Naive thymus-derived CD8-positive, alpha-beta T cell (primary cell): ENCODE data around the gene ERAP2. TPM values are rescaled to one million over a fixed set of nuclear protein-coding genes. Genes with fewer than 3 reads are reported as not detected.
"Not testable (repeated sequence)": the region's sequence is repeated elsewhere in the genome, so short reads cannot be mapped to it uniquely, and the experiment has no call there.

Experiments used
- ATAC-seq, 2 donors: fragments of 150-1000 bp; cut with Tn5 transposase in 1 of 2; sonication (Bioruptor Pico), chemical (Tn5 transposase) in 1 of 2; 1 replicate in 1 of 2; 2 replicates in 1 of 2; pipeline ENCODE4 v1.10.0; 2021; ENCODE audit warnings: mild to moderate bottlenecking in 2 of 2, moderate library complexity in 2 of 2
- POLR2A ChIA-PET: fragments of 350-600 bp; sonication (Branson Sonifier 250); formaldehyde crosslinking; loops from one replicate; lab custom pipeline; 2021; ENCODE audit warnings: antibody characterized with exemption; lab: Charles Lee
- DNase-seq, 10 donors: peaks; one replicate each; pipeline versions ENCODE4 v3.0.0 to v3.0.0-alpha.2; 2020 to 2022
- H3K27ac Mint-ChIP-seq, 10 donors: one replicate each; pipeline ENCODE4 v1.8.0; 2020 to 2022; ENCODE audit warnings: mild to moderate bottlenecking in 10 of 10, mixed read lengths in 10 of 10, moderate library complexity in 4 of 10, inconsistent platforms in 1 of 10
- H3K27me3 Mint-ChIP-seq, 5 donors: one replicate each; pipeline ENCODE4 v1.8.0; 2021 to 2022; ENCODE audit warnings: mixed read lengths in 5 of 5
- H3K36me3 Mint-ChIP-seq, 3 donors: one replicate each; pipeline ENCODE4 v1.8.0; 2020 to 2022; ENCODE audit warnings: mixed read lengths in 3 of 3, mild to moderate bottlenecking in 2 of 3, inconsistent platforms in 1 of 3
- H3K4me1 Mint-ChIP-seq, 4 donors: one replicate each; pipeline ENCODE4 v1.8.0; 2021 to 2022; ENCODE audit warnings: mixed read lengths in 4 of 4
- H3K4me3 Mint-ChIP-seq, 10 donors: one replicate each; pipeline ENCODE4 v1.8.0; 2020 to 2022; ENCODE audit warnings: mild to moderate bottlenecking in 10 of 10, mixed read lengths in 10 of 10, moderate library complexity in 6 of 10, inconsistent platforms in 1 of 10
- H3K9me3 Mint-ChIP-seq, 9 donors: one replicate each; pipeline ENCODE4 v1.8.0; 2020 to 2022; ENCODE audit warnings: mixed read lengths in 9 of 9, mild to moderate bottlenecking in 3 of 9, inconsistent platforms in 1 of 9, moderate library complexity in 1 of 9
- polyA plus RNA-seq, 3 donors: library from polyadenylated mRNA; unstranded; fragments of 300-500 nt; fragmentation: Illumina TruSeq; gene quantifications; one replicate each; pipeline ENCODE4 v1.2.3, GENCODE V29; 2021
- total RNA-seq, 8 experiments: library from RNA in 2 of 8; stranded (reverse) in 2 of 8; gene quantifications; one replicate each; pipeline ENCODE4 v1.2.3 and lab custom pipeline; 2021 to 2026

ERAP2 gene
- total and polyA plus RNA-seq, 5 experiments from 2014 or later: 6.4 to 126 (median 82.9) TPM

- H3K9me3 Mint-ChIP-seq: no peaks in the 10 kb centered on the region
- no peaks in the 10 kb centered on the region for H3K36me3 Mint-ChIP-seq
- peaks cover 0 to 3% (median 0%) of the 10 kb centered on the region in 5 donors for H3K27me3 Mint-ChIP-seq
- H3K4me1 Mint-ChIP-seq: peaks cover 16 to 47% (median 39%) of the 10 kb centered on the region in 4 donors
- POLR2A ChIA-PET: interaction anchor here (0.6 to 2.3 kb wide), 11 partner anchors 25 to 295 kb away, joined by 3 to 11 read pairs (median 4); partner anchors contain the start of genes ERAP1 and LNPEP
- DNase-seq (peak in 6 of 10 donors; percentile 25 to 71 (median 52)), ATAC-seq (peak; percentile 97 to 98)
- H3K4me3 Mint-ChIP-seq: peak overlapping the region in 1 of 10 donors; percentile 11
- H3K27ac Mint-ChIP-seq: peak overlapping the region in 2 of 10 donors; percentile 20 to 84
Measured at GRCh38 chr5:96868603-96869371, 7.5 kb upstream of the ERAP2 start.

GRCh38 chr5:96869372-96869641 is 7.0 kb upstream of the ERAP2 start:
- ATAC-seq: no peak
- H3K9me3 Mint-ChIP-seq: no peaks in the 10 kb centered on the region
- H3K4me1 Mint-ChIP-seq: peaks cover 19 to 51% (median 44%) of the 10 kb centered on the region in 4 donors
- no peaks in the 10 kb centered on the region for H3K36me3 Mint-ChIP-seq
- POLR2A ChIA-PET: interaction anchor here (0.5 to 2.3 kb wide), 11 partner anchors 19 to 295 kb away, joined by 3 to 11 read pairs (median 4); partner anchors contain the start of genes ERAP1 and LNPEP
- peaks cover 0 to 3% (median 0%) of the 10 kb centered on the region in 5 donors for H3K27me3 Mint-ChIP-seq
- H3K4me3 Mint-ChIP-seq: peak overlapping the region in 1 of 10 donors; percentile 11
- peak overlapping the region in 3 of 10 donors; percentile 20 to 84 (median 52) for H3K27ac Mint-ChIP-seq
- no peak for DNase-seq

GRCh38 chr5:96870094-96871026 is 5.9 kb upstream of the ERAP2 start:
- ATAC-seq: no peak
- H3K4me3 Mint-ChIP-seq: peak overlapping the region in 5 of 10 donors; percentile 0 to 55 (median 1)

GRCh38 chr5:96871027-96871399 is 5.3 kb upstream of the ERAP2 start:
- POLR2A ChIA-PET: interaction anchor here (0.9 kb wide), 1 partner anchor 53 kb away, joined by 4 read pairs; no protein-coding TSS in a partner anchor
- ATAC-seq: no peak
- H3K27ac Mint-ChIP-seq: peak overlapping the region in 9 of 10 donors; percentile 11 to 91 (median 79)
- H3K4me1 Mint-ChIP-seq: peaks cover 35 to 68% (median 61%) of the 10 kb centered on the region in 4 donors
- H3K4me3 Mint-ChIP-seq: peak overlapping the region in 6 of 10 donors; percentile 0 to 61 (median 16)
- DNase-seq: no peak
- H3K27me3 Mint-ChIP-seq: peaks cover 0 to 3% (median 0%) of the 10 kb centered on the region in 5 donors
- no peaks in the 10 kb centered on the region for H3K36me3 Mint-ChIP-seq
- no peaks in the 10 kb centered on the region for H3K9me3 Mint-ChIP-seq

More at GRCh38 chr5:96870094-96871026, 5.9 kb upstream of the ERAP2 start:
- Mint-ChIP-seq H3K27ac (peak overlapping the region in 7 of 10 donors; percentile 71 to 91 (median 82)), H3K36me3 (no peaks in the 10 kb centered on the region), H3K27me3 (peaks cover 0 to 3% (median 0%) of the 10 kb centered on the region in 5 donors), H3K4me1 (peaks cover 29 to 61% (median 54%) of the 10 kb centered on the region in 4 donors), H3K9me3 (no peaks in the 10 kb centered on the region)
- DNase-seq: no peak
- POLR2A ChIA-PET: interaction anchor here (0.5 to 2.3 kb wide), 4 partner anchors 18 to 66 kb away, joined by 3 to 11 read pairs (median 6); partner anchors contain the start of gene LNPEP

GRCh38 chr5:96871686-96872085 is 4.6 kb upstream of the ERAP2 start:
- peaks cover 35 to 73% (median 62%) of the 10 kb centered on the region in 4 donors for H3K4me1 Mint-ChIP-seq
- peak overlapping the region in 8 of 10 donors; percentile 43 to 91 (median 80) for H3K27ac Mint-ChIP-seq
- H3K27me3 Mint-ChIP-seq: no peaks in the 10 kb centered on the region
- peak overlapping the region in 5 of 10 donors; percentile 22 to 55 (median 27) for H3K4me3 Mint-ChIP-seq
- ATAC-seq (no peak), DNase-seq (no peak)
- H3K9me3 Mint-ChIP-seq: no peaks in the 10 kb centered on the region
- POLR2A ChIA-PET: interaction anchor here (0.6 to 1.1 kb wide), 6 partner anchors 11 to 64 kb away, joined by 3 to 5 read pairs (median 4); partner anchors contain the start of gene LNPEP
- no peaks in the 10 kb centered on the region for H3K36me3 Mint-ChIP-seq

GRCh38 chr5:96873449-96873848 is 2.9 kb upstream of the ERAP2 start:
- POLR2A ChIA-PET: interaction anchor here (0.5 to 0.6 kb wide), 2 partner anchors 121 to 188 kb away, joined by 3 to 4 read pairs; no protein-coding TSS in a partner anchor
- no peak for DNase-seq

GRCh38 chr5:96874631-96875030 is 1.7 kb upstream of the ERAP2 start:
- H3K4me1 Mint-ChIP-seq: peaks cover 31 to 84% (median 63%) of the 10 kb centered on the region in 4 donors
- peak overlapping the region; percentile 6 to 99 (median 60) for H3K4me3 Mint-ChIP-seq
- ATAC-seq: no peak
- DNase-seq: no peak
- H3K27ac Mint-ChIP-seq: peak overlapping the region; percentile 91 to 99 (median 97)
- H3K36me3 Mint-ChIP-seq: peaks cover 1 to 4% (median 3%) of the 10 kb centered on the region in 3 donors
- no peaks in the 10 kb centered on the region for H3K9me3 Mint-ChIP-seq
- POLR2A ChIA-PET: interaction anchor here (1.3 to 1.8 kb wide), 2 partner anchors 22 to 62 kb away, joined by 3 to 6 read pairs; partner anchors contain the start of gene LNPEP
- H3K27me3 Mint-ChIP-seq: no peaks in the 10 kb centered on the region

More at GRCh38 chr5:96873449-96873848, 2.9 kb upstream of the ERAP2 start:
- H3K27me3 Mint-ChIP-seq: no peaks in the 10 kb centered on the region
- H3K9me3 Mint-ChIP-seq: no peaks in the 10 kb centered on the region
- H3K27ac Mint-ChIP-seq: peak overlapping the region in 9 of 10 donors; percentile 44 to 99 (median 92)
- H3K36me3 Mint-ChIP-seq: no peaks in the 10 kb centered on the region
- peaks cover 35 to 86% (median 67%) of the 10 kb centered on the region in 4 donors for H3K4me1 Mint-ChIP-seq
- H3K4me3 Mint-ChIP-seq: peak overlapping the region in 2 of 10 donors; percentile 5 to 25
- no peak for ATAC-seq

- POLR2A ChIA-PET: interaction anchor here (0.6 to 3.3 kb wide), 16 partner anchors 10 to 129 kb away, joined by 3 to 28 read pairs (median 8); partner anchors contain the start of genes ERAP1 and LNPEP
- Mint-ChIP-seq H3K27me3 (no peaks in the 10 kb centered on the region), H3K4me3 (peak overlapping the region; percentile 77 to 99 (median 96)), H3K36me3 (peaks cover 14 to 16% (median 15%) of the 10 kb centered on the region in 3 donors), H3K4me1 (peaks cover 42 to 84% (median 63%) of the 10 kb centered on the region in 4 donors), H3K9me3 (no peaks in the 10 kb centered on the region), H3K27ac (peak overlapping the region; percentile 91 to 99 (median 97))
- ATAC-seq (peak; percentile 69 to 76), DNase-seq (peak in 6 of 10 donors; percentile 11 to 51 (median 39))
Measured at GRCh38 chr5:96875791-96876291, 459 bp upstream of the ERAP2 start.

- H3K4me1 Mint-ChIP-seq: peaks cover 46 to 84% (median 66%) of the 10 kb centered on the region in 4 donors
- POLR2A ChIA-PET: interaction anchor here (0.8 to 3.3 kb wide), 11 partner anchors 8 to 69 kb away, joined by 3 to 28 read pairs (median 10); partner anchors contain the start of genes ERAP1 and LNPEP
- not testable (repeated sequence) for DNase-seq, H3K27me3 Mint-ChIP-seq, H3K9me3 Mint-ChIP-seq
- H3K27ac Mint-ChIP-seq: peak overlapping the region; percentile 91 to 99 (median 96)
- peak in 1 of 2 donors; percentile 25 for ATAC-seq
- H3K4me3 Mint-ChIP-seq: peak overlapping the region; percentile 77 to 99 (median 96)
- peaks cover 16 to 28% (median 27%) of the 10 kb centered on the region in 3 donors for H3K36me3 Mint-ChIP-seq
Measured at GRCh38 chr5:96876977-96877469, 723 bp downstream of the ERAP2 start.

- no peaks in the 10 kb centered on the region for H3K27me3 Mint-ChIP-seq
- H3K9me3 Mint-ChIP-seq: no peaks in the 10 kb centered on the region
- DNase-seq: no peak
- H3K27ac Mint-ChIP-seq: peak overlapping the region; percentile 23 to 83 (median 62)
- H3K36me3 Mint-ChIP-seq: peaks cover 16 to 51% (median 45%) of the 10 kb centered on the region in 3 donors
- POLR2A ChIA-PET: no interaction called here
- H3K4me1 Mint-ChIP-seq: peaks cover 45 to 88% (median 74%) of the 10 kb centered on the region in 4 donors
- peak overlapping the region; percentile 60 to 85 (median 78) for H3K4me3 Mint-ChIP-seq
- ATAC-seq: no peak
Measured at GRCh38 chr5:96879665-96880064, 3.4 kb downstream of the ERAP2 start.
